ENCODE data around the gene NFS1. TPM values are rescaled to one million over a fixed set of nuclear protein-coding genes. Genes with fewer than 3 reads are reported as not detected.

Gene NFS1
- total RNA-seq, 2 experiments from 2014 or later = 41.3 to 56.2 TPM

- CTCF ChIA-PET (ENCODE audit: unreplicated experiment) = no interaction called here
- H2AFZ ChIP-seq (ENCODE audit: low read length) = no peak overlapping the region
- peaks cover 95% of the 10 kb centered on the region for H3K79me2 ChIP-seq (ENCODE audit: insufficient read depth, low read depth, low read length)
- no peak for TF ChIP-seq CTCF (conservative IDR thresholded peaks at IDR 0.05; ENCODE audit: low read length)
- TF ChIP-seq EZH2phosphoT487 (IDR thresholded peaks at IDR 0.05; ENCODE audit: borderline replicate concordance, low read depth, low read length) = no peak
- peaks cover 99% of the 10 kb centered on the region for H3K36me3 ChIP-seq (ENCODE audit: insufficient read depth, low read length)
- H3K4me1 ChIP-seq (ENCODE audit: insufficient read depth, low read length, poor library complexity, severe bottlenecking) = peaks cover 20% of the 10 kb centered on the region
- POLR2A ChIA-PET = interaction anchor here (0.6 to 1.3 kb wide), 4 partner anchors 8 to 72 kb away, joined by 3 to 6 read pairs (median 4); no protein-coding TSS in a partner anchor
- intact Hi-C loops (cut with micrococcal nuclease; ENCODE audit: unreplicated experiment) = no loop called here
- H3K9me2 ChIP-seq (ENCODE audit: insufficient read depth, low read length) = no peaks in the 10 kb centered on the region
- H4K20me1 ChIP-seq (ENCODE audit: insufficient read depth, low read length) = peaks cover 63% of the 10 kb centered on the region
- H3K9me3 ChIP-seq (ENCODE audit: low read length) = no peaks in the 10 kb centered on the region
- no TSS peak for BruUV-seq (replicated peaks)
- H3K27ac ChIP-seq (ENCODE audit: low read depth, low read length, poor library complexity, severe bottlenecking) = no peak overlapping the region
- no peak overlapping the region for H3K4me3 ChIP-seq (ENCODE audit: low read depth, low read length, poor library complexity, severe bottlenecking)
- DNase-seq (ENCODE audit: low spot score) = no peak
- H3K4me2 ChIP-seq (ENCODE audit: low read length) = no peak overlapping the region
Observed at GRCh38 chr20:35731469-35731788, 32.3 kb upstream of the NFS1 start.

GRCh38 chr20:35730583-35731468 lies 31.7 kb upstream of the NFS1 start:
- ChIA-PET CTCF (ENCODE audit: unreplicated experiment) (no interaction called here), POLR2A (interaction anchor here (0.6 to 1.3 kb wide), 5 partner anchors 9 to 72 kb away, joined by 3 to 6 read pairs (median 4); no protein-coding TSS in a partner anchor)
- Histone ChIP-seq H3K36me3 (ENCODE audit: insufficient read depth, low read length) (peaks cover 99% of the 10 kb centered on the region), H3K4me3 (ENCODE audit: low read depth, low read length, poor library complexity, severe bottlenecking) (no peak overlapping the region), H3K9me3 (ENCODE audit: low read length) (no peaks in the 10 kb centered on the region), H3K4me2 (ENCODE audit: low read length) (no peak overlapping the region), H3K4me1 (ENCODE audit: insufficient read depth, low read length, poor library complexity, severe bottlenecking) (peaks cover 15% of the 10 kb centered on the region), H4K20me1 (ENCODE audit: insufficient read depth, low read length) (peaks cover 57% of the 10 kb centered on the region), H3K27ac (ENCODE audit: low read depth, low read length, poor library complexity, severe bottlenecking) (no peak overlapping the region), H2AFZ (ENCODE audit: low read length) (no peak overlapping the region), H3K79me2 (ENCODE audit: insufficient read depth, low read depth, low read length) (peaks cover 95% of the 10 kb centered on the region), H3K9me2 (ENCODE audit: insufficient read depth, low read length) (no peaks in the 10 kb centered on the region)
- no TSS peak for BruUV-seq (replicated peaks)
- TF ChIP-seq CTCF (conservative IDR thresholded peaks at IDR 0.05; ENCODE audit: low read length) (no peak), EZH2phosphoT487 (IDR thresholded peaks at IDR 0.05; ENCODE audit: borderline replicate concordance, low read depth, low read length) (no peak)
- intact Hi-C loops (cut with micrococcal nuclease; ENCODE audit: unreplicated experiment) = no loop called here
- DNase-seq (ENCODE audit: low spot score) = no peak

Data from OCI-LY7 (cell line).